ENCODE results near the gene THSD7A.

GRCh38 chr7:11461946-11462345 lies 370.1 kb downstream of the THSD7A start:
- TF ChIP-seq POLR2A (IDR thresholded peaks at IDR 0.05; ENCODE audit: low read depth, low read length) (no peak), TAF1 (IDR thresholded peaks at IDR 0.05; ENCODE audit: low read depth, low read length) (no peak)

Data from GM12891 (cell line).